Astrocyte of the hippocampus (primary cell): Measurements from ENCODE around the gene MACC1.
A peak's percentile ranks its signal among the peaks of the same experiment; 100 is the strongest.
"Not testable (repeated sequence)": the region's sequence is repeated elsewhere in the genome, so short reads cannot be mapped to it uniquely, and the experiment has no call there.

Experiments used
- DNase-seq: peaks from one replicate; pipeline ENCODE4 v3.0.0; 2011; ENCODE audit warnings: low read depth, low spot score

MACC1 gene

GRCh38 chr7:20131776-20132175 is 85.4 kb downstream of the MACC1 start:
- DNase-seq: no peak

GRCh38 chr7:20129920-20130319 is 87.3 kb downstream of the MACC1 start:
- DNase-seq: no peak

- no peak for DNase-seq
These were observed 89.2 kb downstream of the MACC1 start for GRCh38 chr7:20128001-20128400.

- not testable (repeated sequence) for DNase-seq
These were observed 91.1 kb downstream of the MACC1 start for GRCh38 chr7:20126060-20126459.

- DNase-seq: not testable (repeated sequence)
These were observed 93.1 kb downstream of the MACC1 start for GRCh38 chr7:20124087-20124486.

- not testable (repeated sequence) for DNase-seq
These were observed 94.4 kb downstream of the MACC1 start for GRCh38 chr7:20122653-20123316.

GRCh38 chr7:20122073-20122472 is 95.1 kb downstream of the MACC1 start:
- DNase-seq: no peak

- no peak for DNase-seq
These were observed 95.8 kb downstream of the MACC1 start for GRCh38 chr7:20121404-20121803.

GRCh38 chr7:20120611-20121168 is 96.5 kb downstream of the MACC1 start:
- peak; percentile 25 for DNase-seq

GRCh38 chr7:20116869-20117268 is 100.3 kb downstream of the MACC1 start:
- DNase-seq: no peak

GRCh38 chr7:20114468-20114867 is 102.7 kb downstream of the MACC1 start:
- DNase-seq: no peak

- no peak for DNase-seq
These were observed 103.7 kb downstream of the MACC1 start for GRCh38 chr7:20113427-20114027.

- no peak for DNase-seq
These were observed 104.5 kb downstream of the MACC1 start for GRCh38 chr7:20112696-20113095.

- DNase-seq: no peak
These were observed 105.2 kb downstream of the MACC1 start for GRCh38 chr7:20111821-20112542.

GRCh38 chr7:20107582-20107981 is 109.6 kb downstream of the MACC1 start:
- no peak for DNase-seq

- no peak for DNase-seq
These were observed 112.5 kb downstream of the MACC1 start for GRCh38 chr7:20104696-20105095.

- no peak for DNase-seq
These were observed 114.2 kb downstream of the MACC1 start for GRCh38 chr7:20102982-20103381.

GRCh38 chr7:20095862-20096261 is 121.3 kb downstream of the MACC1 start:
- no peak for DNase-seq

GRCh38 chr7:20095436-20095835 is 121.7 kb downstream of the MACC1 start:
- no peak for DNase-seq

- no peak for DNase-seq
These were observed 127.8 kb downstream of the MACC1 start for GRCh38 chr7:20089431-20089830.

GRCh38 chr7:20085086-20085485 is 132.1 kb downstream of the MACC1 start:
- DNase-seq: no peak
